Amygdala (tissue), 56 donors: ENCODE results near the gene PLPPR1.

Experiments
- DNase-seq, 56 donors: peaks; one replicate each; lab custom pipeline; 2025; lab: John Stamatoyannopoulos, UW

The PLPPR1 gene

DNA sequence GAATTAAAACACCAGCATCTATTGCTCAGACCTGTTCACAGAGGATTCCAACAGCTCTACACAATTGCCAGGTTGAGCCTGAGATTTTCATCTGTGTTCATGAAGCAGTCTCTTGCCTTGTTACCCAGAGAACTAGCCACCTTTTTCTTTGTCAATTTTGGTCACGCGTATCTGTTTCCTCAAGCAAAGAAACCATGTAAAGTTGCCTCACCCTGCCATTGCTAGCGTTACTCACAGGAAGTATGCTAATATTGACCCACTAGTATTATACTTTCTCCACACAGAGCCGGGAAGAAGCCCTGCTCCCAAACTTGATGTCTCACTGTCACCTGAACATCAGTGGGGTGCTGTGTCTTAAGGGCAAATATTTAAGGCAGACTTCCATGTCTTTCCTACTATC, 168.5 kb downstream of the PLPPR1 start:
- DNase-seq = no peak

DNA sequence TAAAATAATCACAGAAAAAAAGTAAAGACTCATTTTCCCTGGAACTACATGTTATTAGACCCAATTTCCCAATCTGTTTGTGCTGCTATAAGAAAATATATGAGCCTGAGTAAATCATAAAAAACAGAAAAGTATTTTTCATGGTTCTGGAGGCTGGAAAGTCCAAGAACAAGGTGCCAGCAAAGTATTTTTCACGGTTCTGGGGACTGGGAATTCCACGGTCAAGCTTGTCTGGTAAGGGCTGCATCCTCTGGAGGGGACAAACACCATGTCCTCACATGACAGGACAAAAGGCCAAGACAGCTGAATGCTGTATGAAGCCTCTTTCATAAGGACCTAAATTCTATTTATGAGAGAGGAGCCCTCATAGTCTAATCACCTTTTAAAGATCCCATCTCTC, 172.3 kb downstream of the PLPPR1 start:
- DNase-seq = no peak

DNA sequence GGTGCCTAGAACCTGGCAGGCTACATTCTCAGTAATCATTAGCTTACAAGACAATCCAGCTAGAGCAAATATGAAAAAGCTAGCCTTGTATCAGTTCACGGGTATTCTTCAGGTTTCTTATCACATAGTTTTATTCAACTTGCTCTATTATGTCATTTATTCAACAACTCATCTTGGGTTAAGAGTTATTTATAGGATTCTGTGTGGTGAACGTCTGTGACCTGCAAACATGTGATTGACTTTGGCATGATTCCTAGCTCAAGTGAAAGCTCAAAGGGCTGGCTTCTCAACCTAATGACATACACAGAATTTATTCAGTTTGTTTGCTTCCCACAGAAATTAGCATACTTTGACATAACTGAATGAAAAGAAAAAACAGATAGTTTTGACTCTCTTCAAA, 173.1 kb downstream of the PLPPR1 start:
- no peak for DNase-seq

DNA sequence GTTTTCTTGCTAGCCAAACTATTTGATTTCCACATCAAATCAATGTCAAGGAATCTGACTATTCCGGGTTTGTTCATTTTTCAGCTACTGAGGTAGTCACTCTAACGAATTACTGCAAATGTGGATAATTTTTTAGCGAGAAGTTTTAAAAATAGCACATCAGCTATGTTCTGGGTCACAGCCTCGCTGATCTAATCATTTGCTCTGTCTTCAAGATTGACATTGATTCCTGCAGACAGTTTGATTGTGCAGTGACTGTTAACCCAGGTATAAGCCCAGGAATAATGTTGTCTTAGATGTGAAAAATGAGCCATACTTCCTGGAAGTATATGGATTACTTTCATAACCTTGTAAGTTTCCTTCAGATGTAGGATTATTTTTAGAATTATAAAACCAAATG, 181.1 kb downstream of the PLPPR1 start:
- no peak for DNase-seq

DNA sequence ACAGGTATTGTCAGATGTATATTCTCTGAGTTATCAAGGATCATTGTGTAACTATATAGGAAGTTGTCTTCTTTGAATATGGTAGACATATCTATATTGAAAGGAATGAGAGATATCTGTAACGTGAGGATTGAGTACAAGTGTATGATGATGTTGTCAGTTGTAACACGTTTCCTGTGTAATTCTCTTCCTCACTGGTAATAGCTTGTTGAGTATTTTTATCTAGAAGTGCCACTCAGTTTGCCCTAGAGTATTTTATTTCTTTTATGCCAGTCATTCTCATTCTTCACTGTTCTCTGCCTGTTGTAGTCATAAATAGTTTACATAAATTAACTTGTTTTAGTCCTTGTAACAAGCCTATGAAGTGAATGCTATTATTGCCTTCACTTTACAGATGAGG, 184.1 kb downstream of the PLPPR1 start:
- DNase-seq = no peak

DNA sequence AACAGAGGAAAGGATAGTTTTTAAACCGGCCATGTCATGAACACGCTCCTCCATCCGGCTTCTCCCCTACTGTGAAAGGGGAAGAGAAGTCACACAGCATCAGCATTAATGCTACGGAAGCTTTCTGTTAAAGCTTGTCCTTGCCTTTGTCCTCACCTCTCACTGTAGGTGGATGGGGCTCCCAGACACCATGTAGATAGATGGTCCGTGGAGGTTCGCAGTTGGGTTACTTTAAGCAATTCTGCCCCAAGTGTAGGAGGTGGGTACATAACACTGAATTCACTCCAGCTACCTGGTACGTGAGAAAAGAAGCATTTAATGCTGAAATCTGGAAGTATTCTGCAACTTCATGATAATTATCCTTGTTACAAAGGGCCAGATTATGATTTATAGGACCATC, 190.5 kb downstream of the PLPPR1 start:
- no peak for DNase-seq

DNA sequence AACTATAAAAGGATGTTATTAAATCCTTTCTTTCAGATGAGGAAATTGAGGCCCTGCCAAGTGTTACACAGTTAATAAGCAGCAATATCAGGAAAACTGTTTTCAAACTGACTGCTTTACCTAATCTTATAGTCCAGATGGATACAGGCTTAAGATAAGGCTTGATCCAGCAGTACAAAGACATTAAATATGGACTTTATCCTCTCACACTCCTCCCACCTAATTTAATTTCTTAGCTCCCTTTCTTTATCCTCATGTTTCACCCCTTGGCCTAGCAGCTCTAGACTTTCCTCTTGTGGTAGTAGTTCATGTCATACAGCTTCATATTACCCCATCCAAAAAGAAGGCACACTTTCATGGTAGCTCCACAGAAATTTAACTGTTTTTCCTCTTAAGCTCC, 191.8 kb downstream of the PLPPR1 start:
- no peak for DNase-seq

DNA sequence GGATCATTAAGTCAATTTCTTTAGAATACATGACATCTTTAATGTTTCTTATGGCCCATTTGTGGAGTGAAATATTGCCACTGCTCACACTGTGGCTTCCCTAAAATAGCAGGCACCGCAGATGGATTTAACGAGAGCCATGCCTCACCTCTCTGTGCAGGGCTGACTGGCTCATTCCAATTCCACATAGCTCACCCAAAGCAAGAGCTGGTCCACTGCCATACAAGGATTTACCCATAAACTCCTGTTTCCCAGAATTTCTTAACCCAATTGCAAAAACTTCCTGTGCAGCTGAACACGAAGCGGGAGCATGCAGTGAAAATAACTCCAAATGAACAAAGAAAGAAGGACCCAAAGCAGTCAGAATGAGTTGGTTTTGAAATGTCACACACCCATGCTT, 196.7 kb downstream of the PLPPR1 start:
- DNase-seq = no peak

DNA sequence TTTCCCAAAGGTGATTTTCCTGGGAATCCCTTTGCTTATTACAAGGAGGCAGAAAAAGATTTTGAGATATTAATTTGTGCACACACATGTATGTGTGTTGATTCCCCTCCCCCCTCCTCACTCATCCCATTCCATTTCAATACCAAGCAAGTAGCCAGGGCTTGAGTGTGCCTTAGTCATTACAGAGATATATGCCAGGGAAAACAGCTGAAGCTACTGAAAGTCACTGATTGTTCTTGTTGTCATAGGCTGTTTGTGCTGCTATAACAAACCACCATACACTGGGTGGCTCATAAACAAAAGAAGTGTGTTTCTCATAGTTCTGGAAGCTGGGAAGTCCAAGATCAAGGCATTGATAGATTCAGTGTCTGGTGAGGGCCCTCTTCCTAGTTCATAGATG, 197.6 kb downstream of the PLPPR1 start:
- DNase-seq = peak in 30 of 56 donors; percentile 4 to 94 (median 47)

DNA sequence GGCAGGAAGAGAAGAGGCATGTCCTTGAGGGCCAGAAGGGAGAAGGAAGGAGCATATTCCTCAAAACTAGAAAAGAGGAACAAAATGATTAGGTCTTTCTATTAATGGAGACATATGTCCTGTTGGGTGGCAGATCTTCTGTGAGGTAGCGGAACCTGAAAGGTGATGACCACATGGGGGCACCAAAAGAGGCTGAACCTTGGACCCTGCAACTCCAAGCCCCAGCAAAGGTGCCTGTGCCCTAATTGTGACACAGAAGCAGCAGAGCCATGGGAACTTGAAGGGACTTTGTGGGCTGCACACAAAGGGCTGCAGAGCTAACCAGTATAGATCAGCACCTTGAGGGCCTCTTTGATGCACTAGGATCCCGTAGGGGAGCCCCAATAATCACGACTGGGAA, 198.3 kb downstream of the PLPPR1 start:
- no peak for DNase-seq

DNA sequence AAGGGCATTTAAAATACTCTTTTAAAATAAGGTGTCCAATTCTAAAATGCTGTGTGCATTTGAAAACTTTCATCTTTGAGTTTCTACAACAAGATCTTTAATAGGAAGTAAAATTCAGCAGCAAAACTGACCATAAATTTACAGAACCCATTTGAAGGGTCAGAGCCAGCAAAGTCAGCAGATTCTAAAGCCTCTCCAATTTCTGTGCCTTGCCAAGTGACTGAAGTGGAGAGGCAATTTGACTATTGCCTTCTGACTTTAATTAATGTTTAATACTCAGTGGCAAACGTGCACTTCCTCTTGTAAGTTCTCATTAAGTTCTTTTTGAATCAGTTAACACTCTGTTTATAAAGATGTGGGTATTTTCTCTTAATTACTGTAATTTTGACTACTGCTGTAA, 201.1 kb downstream of the PLPPR1 start:
- DNase-seq = no peak

DNA sequence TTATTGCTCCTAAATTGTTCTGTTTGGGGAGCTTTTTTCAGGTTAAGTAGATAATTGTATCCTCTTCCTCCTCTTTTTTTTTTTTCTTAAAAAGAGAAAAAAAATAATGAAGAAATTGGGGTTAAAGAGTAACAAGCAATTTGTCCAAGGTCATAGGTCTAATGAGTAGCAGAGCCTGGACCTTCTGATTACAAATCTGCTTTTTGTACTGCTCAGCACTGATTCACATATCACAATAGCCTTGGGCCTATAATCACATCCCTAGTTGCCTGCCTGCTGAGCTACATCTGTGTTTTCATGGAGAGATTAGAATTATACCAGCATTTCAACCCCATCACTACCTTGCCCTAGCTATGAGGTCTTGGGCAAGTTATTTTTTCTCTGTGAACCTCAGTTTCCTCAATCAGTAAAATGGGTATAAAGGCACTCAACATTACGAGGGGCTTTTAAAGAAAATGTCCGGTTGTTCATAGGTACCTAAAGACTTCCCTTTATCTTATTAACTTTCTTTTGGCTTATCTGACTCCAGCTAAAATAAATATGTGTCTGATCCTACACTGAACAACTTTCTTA, 204.0 kb downstream of the PLPPR1 start:
- DNase-seq = no peak

DNA sequence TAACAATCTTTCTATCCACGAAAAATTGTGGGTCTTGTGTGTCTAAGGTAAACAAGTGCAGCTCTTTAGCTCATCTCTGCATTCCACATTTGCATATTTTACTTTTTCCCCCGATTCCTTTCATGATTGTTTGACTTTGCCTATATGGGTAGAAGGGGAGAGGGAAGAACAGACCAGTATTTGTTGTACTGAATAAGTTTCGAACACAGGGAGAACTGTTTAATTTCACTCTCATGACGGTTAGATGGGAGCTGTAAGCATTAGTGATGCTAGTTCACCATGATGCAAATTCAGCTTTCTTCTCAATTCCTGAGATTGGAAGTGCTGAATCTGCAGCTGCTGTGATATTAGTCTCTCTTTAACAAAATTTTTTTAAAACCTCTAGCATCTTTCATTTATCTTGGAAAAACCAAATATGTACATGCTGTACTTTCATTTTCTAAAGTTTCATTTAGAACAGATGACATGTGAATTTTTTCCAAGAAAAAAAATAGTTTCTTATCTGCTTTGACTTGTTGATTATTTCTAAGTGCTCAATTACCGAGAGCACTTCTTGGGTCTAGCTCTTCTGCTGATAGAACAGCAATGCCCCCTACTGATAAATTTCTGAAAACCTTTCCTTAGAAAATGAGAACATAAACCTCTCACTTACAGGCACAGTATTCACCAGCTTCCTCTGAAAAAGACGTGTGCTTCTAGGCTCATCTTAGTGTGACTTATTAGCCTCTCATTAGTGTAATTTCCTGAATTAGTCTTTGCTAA, 206.8 kb downstream of the PLPPR1 start:
- DNase-seq = peak in 4 of 56 donors; percentile 5 to 70 (median 12)

DNA sequence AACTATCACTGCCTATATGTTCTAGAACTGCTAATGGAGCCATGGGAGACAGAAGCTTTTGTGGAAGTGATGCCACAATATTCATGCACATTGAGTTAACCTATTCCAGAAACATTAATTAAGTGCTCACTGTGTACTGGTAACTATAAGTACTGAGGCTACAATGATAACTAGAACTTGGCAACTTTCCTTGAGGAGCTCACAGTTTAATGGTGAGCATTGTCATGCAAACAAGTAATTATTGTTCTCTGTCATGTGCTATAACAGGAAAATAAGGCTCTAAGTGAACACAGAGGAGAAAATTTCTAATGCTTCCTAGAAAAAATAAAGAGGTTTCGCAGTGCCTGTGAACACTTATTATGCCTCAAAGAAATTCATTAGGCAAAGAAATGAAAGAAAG, 214.1 kb downstream of the PLPPR1 start:
- DNase-seq = peak in 1 of 56 donors; percentile 62

DNA sequence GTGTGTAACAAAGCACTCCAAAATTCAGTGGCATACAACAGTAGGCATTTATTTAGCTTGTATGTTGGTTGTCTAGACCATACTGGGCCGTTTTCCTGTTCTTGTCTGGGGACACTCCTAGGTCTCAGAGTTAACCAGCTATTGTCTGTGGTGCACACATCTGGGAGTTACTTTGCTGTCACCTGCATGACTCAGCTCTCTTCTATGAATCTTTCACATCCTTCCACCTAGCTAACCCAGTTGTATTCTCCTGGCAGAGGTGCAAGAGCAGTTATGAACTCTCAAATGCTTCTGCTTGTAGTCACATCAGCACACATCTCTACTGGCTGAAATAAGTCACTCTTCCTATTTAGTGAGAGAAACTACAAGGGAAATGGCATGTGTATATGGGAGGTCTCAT, 218.2 kb downstream of the PLPPR1 start:
- no peak for DNase-seq

DNA sequence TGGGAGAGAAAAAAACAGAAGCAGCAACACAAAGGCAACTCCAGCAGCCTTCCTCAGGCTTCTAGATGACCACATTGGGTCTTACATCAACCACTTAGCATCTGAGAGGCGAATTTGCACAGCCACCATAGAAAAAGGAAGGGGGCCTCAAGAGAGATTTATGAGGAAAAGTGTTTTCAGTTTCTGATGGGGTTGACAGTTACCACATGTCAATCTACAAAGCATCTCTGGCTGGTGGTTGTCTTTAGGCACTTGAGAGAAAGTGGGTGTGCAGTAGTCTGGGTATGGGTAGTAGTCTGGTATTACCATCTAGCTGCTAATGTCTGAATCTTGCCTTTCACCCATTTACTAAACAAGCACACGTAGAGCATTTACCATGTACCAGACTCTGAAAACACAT, 218.8 kb downstream of the PLPPR1 start:
- no peak for DNase-seq

DNA sequence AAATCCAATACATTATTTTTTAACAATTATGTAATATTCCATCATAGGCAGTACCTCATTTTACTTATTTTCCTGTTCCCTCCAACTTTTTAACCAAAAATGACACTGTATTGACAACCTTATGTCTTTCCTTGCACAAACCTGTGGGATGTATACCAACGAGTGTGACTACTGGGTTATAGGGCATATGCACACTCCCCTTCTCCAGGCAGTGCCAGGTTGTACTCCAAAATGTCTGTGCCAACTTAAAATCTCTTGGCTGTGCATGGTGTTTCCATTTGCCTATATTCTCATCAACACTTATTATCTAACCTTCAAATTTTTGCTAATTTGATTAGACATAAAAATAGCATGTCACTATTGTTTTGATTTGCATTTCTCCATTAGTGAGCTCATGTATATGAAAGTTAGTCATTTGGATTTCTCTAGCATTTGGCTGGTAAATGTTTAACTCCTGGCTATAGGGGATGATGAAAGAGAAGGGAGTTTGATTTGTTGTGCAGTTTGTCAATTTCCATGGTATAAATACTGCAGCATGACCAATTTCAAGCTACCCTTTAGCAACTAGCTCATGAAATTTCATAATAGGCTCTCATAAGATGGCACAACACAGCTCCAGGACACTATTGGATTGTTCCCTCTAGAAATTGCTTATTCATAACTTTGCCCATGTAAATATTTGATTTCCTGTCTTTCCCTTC, 226.4 kb downstream of the PLPPR1 start:
- DNase-seq = no peak

DNA sequence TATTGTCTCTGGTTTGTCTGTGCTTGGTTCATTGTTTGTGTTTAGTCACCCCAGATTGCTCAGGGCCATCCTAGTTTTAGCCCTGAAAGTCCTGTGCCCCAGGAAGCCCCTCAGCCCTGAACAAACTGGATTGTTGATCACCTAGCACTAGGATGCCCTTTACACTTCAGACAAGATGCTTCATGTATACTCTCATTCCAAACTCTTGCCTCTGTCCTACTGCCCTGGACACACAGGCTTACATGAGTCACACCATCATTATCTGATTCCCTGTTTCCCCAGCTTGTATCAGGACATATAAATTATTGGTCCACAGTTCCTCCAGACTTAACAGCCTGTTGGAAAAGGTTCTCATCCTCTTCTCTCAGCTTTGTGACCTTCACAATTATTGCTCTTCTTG, 236.2 kb downstream of the PLPPR1 start:
- no peak for DNase-seq

DNA sequence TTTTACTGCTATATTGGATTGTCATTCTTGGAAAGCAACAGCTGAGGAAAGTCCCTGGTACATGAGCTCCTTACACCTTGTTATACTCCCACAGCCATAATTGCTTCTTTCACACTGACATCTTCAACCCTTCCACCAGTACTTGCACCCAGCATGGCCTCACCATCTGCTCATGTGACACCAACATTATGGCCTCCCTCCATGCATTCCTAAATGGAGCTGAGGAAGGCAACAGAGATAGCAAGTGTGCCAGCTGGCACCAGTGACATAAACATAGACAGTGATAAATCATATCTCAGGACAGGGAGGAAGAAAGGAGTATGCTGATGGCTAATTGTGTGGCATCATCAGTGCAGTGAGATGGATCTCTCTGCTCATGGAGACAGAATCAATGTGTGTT, 236.7 kb downstream of the PLPPR1 start:
- DNase-seq = no peak

DNA sequence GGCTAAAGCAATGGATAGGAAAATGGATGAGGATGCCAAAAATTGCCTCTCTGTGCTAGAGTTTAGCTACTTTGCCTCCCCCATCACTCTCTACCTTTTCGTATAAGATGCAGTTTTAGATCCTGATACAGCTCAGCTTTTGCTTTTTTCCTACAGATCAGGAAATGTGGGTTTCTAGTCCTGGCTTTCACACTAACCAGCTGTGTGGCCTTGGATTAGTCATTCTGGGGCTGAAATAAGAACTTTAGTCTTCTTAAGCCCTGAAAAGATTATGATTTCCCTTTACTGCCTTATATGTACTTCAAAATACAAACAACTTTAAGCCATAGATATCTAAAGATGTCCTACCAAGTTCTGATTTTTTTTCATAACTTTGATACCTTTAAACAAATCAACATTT, 239.9 kb downstream of the PLPPR1 start:
- DNase-seq = no peak

DNA sequence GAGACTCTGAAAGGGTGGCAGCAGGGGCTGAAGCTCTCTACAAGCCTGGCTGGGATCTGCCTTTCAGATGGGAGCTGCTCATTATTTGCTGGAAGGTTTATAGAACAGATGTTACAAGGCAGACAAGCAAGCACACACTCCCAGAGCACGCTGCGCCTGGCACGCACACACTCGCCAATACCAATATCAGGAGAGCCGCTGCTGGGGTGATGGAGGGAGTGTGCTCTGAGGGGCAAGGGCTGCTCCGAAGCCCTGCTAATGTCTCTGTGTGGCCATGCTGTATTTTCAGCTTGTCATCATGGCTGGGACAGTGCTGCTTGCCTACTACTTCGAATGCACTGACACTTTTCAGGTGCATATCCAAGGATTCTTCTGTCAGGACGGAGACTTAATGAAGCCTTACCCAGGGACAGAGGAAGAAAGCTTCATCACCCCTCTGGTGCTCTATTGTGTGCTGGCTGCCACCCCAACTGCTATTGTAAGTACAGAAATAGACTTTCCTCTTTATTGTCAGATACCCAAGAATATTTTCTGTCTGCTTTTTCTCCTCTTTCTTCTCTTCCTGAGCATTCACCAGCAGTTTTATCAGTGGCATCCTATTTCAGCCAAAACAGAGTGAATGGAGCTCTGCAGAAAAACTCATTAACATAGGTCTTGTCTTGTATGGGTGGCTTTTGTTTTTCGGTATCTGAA, 241.2 kb downstream of the PLPPR1 start:
- peak in 20 of 56 donors; percentile 4 to 64 (median 24) for DNase-seq
